ENCODE measurements around the gene CENPX. TPM values are rescaled to one million over a fixed set of nuclear protein-coding genes. Genes with fewer than 3 reads are reported as not detected.
A peak's percentile ranks its signal among the peaks of the same experiment; 100 is the strongest.

CENPX gene
- total and polyA plus RNA-seq, 2 of the 13 experiments (the other 11 are each of a cell fraction or from before 2014, with no cell fraction given) = 92.7 to 170 TPM

DNA sequence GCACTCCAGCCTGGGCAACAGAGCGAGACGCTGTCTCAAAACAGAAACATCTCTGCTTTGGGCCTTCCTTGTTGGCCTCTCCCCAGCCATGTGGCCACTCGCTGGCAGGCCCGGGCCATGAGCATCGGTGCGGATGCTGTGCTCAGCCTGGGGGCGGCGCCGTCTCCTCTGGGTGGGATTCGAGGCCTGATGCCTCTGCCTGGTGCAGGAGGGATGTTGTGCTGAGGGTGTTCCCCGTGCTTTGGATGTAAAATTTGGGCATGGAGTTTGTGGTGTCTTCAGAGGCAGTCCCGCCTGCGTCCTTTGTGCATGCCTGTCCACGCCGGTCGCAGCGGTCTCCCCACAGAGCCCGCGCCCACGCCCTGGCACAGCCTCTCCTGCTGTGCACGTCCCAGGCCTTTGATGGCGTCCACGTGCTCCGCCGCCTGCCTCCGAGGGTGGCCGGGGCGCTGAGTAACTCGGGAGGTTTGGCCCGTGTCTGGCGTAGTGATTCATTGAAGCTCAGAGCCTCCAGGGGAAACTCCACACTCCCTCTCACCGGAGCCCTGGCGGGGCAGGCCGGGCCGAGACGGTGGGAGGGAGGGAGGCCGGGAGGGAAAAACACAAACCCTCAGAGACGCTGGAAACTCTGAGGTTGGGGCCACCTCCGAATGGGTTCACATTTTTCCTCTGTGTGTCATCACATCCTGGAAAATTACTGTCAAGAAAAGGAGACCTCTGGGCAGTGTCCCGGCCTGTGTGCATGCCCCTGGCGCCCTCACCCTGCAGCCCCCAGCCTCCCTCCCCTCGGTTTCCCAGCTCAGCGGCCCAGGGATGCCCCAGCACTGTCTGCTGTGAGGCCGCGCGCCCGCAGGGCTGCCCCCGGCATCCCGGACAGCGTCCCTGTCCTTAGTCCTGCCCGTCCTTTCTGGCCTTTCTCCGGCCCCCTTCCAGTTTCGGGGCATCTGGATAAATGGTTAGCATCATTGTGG, 19.0 kb downstream of the CENPX start (continued):
- TF ChIP-seq ZFP82 (CRISPR knock-in tag; IDR thresholded peaks at IDR 0.05; ENCODE audit: borderline replicate concordance) (no peak), ZFP1 (CRISPR knock-in tag; IDR thresholded peaks at IDR 0.05) (no peak; the same call in 1 of the 2 replicates), ZNF510 (CRISPR knock-in tag; IDR thresholded peaks at IDR 0.05; ENCODE audit: low read depth) (peak; percentile 81; the same call in 1 of the 2 replicates), AGO1 (IDR thresholded peaks at IDR 0.05; ENCODE audit: low read depth, low read length, poor library complexity, severe bottlenecking) (no peak), KDM4B (CRISPR knock-in tag; IDR thresholded peaks at IDR 0.05) (peak; percentile 84), ZNF224 (CRISPR knock-in tag; IDR thresholded peaks at IDR 0.05) (no peak), ZFY (CRISPR knock-in tag; IDR thresholded peaks at IDR 0.05) (peak; percentile 87), MZF1 (CRISPR knock-in tag; IDR thresholded peaks at IDR 0.05; ENCODE audit: borderline replicate concordance) (no peak), PLSCR1 (CRISPR knock-in tag; IDR thresholded peaks at IDR 0.05; ENCODE audit: borderline replicate concordance) (no peak), RBAK (CRISPR knock-in tag; IDR thresholded peaks at IDR 0.05) (no peak), GATA4 (IDR thresholded peaks at IDR 0.05; ENCODE audit: borderline replicate concordance, low read depth) (peak; percentile 40; the same call in 1 of the 2 replicates), ZNF329 (CRISPR knock-in tag; IDR thresholded peaks at IDR 0.05; ENCODE audit: low read depth) (0 out of 2 replicates have a peak, but pooled peaks have one; percentile 59), HOXA3 (CRISPR knock-in tag; IDR thresholded peaks at IDR 0.05) (peak; percentile 90), ZNF782 (CRISPR knock-in tag; IDR thresholded peaks at IDR 0.05; ENCODE audit: borderline replicate concordance) (0 out of 2 replicates have a peak, but pooled peaks have one; percentile 23), ZNF234 (CRISPR knock-in tag; conservative IDR thresholded peaks at IDR 0.05) (no peak), SOX13 (IDR thresholded peaks at IDR 0.05) (no peak; the same call in 1 of the 2 replicates), SOX13 (CRISPR knock-in tag; conservative IDR thresholded peaks at IDR 0.05 in 1 of 2, IDR thresholded peaks at IDR 0.05 in 1 of 2) (peak in 1 of 2 experiments; percentile 63; a peak in 2 of 4 replicates), ZSCAN29 (CRISPR knock-in tag; conservative IDR thresholded peaks at IDR 0.05) (no peak; the same call in 1 of the 2 replicates), AKAP8 (CRISPR knock-in tag; IDR thresholded peaks at IDR 0.05) (peak; percentile 93; the same call in 1 of the 2 replicates)
- TF ChIP-seq, protein P1, sequence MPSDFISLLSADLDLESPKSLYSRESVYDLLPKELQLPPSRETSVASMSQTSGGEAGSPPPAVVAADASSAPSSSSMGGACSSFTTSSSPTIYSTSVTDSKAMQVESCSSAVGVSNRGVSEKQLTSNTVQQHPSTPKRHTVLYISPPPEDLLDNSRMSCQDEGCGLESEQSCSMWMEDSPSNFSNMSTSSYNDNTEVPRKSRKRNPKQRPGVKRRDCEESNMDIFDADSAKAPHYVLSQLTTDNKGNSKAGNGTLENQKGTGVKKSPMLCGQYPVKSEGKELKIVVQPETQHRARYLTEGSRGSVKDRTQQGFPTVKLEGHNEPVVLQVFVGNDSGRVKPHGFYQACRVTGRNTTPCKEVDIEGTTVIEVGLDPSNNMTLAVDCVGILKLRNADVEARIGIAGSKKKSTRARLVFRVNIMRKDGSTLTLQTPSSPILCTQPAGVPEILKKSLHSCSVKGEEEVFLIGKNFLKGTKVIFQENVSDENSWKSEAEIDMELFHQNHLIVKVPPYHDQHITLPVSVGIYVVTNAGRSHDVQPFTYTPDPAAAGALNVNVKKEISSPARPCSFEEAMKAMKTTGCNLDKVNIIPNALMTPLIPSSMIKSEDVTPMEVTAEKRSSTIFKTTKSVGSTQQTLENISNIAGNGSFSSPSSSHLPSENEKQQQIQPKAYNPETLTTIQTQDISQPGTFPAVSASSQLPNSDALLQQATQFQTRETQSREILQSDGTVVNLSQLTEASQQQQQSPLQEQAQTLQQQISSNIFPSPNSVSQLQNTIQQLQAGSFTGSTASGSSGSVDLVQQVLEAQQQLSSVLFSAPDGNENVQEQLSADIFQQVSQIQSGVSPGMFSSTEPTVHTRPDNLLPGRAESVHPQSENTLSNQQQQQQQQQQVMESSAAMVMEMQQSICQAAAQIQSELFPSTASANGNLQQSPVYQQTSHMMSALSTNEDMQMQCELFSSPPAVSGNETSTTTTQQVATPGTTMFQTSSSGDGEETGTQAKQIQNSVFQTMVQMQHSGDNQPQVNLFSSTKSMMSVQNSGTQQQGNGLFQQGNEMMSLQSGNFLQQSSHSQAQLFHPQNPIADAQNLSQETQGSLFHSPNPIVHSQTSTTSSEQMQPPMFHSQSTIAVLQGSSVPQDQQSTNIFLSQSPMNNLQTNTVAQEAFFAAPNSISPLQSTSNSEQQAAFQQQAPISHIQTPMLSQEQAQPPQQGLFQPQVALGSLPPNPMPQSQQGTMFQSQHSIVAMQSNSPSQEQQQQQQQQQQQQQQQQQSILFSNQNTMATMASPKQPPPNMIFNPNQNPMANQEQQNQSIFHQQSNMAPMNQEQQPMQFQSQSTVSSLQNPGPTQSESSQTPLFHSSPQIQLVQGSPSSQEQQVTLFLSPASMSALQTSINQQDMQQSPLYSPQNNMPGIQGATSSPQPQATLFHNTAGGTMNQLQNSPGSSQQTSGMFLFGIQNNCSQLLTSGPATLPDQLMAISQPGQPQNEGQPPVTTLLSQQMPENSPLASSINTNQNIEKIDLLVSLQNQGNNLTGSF (CRISPR knock-in tag; IDR thresholded peaks at IDR 0.05) = peak; percentile 70; the same call in 1 of the 2 replicates
- TF ChIP-seq, protein P2, sequence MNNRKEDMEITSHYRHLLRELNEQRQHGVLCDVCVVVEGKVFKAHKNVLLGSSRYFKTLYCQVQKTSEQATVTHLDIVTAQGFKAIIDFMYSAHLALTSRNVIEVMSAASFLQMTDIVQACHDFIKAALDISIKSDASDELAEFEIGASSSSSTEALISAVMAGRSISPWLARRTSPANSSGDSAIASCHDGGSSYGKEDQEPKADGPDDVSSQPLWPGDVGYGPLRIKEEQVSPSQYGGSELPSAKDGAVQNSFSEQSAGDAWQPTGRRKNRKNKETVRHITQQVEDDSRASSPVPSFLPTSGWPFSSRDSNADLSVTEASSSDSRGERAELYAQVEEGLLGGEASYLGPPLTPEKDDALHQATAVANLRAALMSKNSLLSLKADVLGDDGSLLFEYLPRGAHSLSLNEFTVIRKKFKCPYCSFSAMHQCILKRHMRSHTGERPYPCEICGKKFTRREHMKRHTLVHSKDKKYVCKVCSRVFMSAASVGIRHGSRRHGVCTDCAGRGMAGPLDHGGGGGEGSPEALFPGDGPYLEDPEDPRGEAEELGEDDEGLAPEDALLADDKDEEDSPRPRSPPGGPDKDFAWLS (CRISPR knock-in tag; IDR thresholded peaks at IDR 0.05; ENCODE audit: borderline replicate concordance) = no peak; the same call in none of the 2 replicates

All from HepG2 (cell line).